GM12864 (cell line): ENCODE results near the gene ERICH6B.
"Not testable (repeated sequence)": the region's sequence is repeated elsewhere in the genome, so short reads cannot be mapped to it uniquely, and the experiment has no call there.

ENCODE experiments used
- DNase-seq: peaks from one replicate; pipeline ENCODE4 v3.0.0-alpha.2; 2011; ENCODE audit warnings: low read depth
- H3K4me3 ChIP-seq: 2 replicates; pipeline ENCODE4 v1.5.1; 2011; ENCODE audit warnings: mild to moderate bottlenecking, low read depth, low read length, control low read depth
- TF ChIP-seq, protein P1 (sequence below): IDR thresholded peaks from 2 replicates; pipeline ENCODE4 v1.5.1; 2011; ENCODE audit warnings: low read depth, mild to moderate bottlenecking, moderate library complexity, low read length, control low read depth, inconsistent platforms; ENCODE audit errors: missing control alignments

Gene ERICH6B

DNA sequence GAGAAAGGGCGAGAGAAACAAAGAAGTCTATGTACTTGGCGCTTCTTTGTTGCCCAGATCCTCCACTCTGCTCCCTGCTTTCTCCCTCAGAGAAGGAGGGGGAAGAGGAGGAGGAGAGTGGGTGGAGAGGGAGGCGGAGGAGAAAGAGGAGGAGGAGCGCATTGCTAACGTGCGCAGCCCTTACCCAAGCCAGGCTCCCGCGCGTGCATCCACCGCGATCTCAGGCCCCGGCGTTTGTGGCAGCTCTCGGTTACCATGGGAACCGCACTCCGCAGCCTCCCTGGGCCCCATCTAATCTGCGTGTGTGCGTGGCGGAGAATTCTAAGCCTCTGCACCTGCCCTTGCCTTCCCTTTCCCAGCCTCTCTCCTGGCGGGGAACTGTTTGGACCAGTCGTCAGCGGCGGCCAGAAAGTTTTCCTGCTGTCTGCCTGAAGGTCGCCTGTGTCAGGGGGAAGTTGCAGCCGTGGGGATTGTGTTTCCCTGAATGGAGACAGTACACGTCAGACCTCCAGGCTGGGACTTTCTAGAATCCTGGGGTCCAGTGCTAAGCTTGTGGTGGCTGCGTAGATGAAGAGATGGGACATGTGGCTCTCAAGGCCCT lies at the start of gene ERICH6B:
ERICH6B (minus strand) TSS at position 239 of the 601 bp plus-strand sequence. CDS start 18,734 bp downstream, outside the sequence.
- H3K4me3 ChIP-seq: no peak within 1 kb of the TSS
- TF ChIP-seq, protein P1, sequence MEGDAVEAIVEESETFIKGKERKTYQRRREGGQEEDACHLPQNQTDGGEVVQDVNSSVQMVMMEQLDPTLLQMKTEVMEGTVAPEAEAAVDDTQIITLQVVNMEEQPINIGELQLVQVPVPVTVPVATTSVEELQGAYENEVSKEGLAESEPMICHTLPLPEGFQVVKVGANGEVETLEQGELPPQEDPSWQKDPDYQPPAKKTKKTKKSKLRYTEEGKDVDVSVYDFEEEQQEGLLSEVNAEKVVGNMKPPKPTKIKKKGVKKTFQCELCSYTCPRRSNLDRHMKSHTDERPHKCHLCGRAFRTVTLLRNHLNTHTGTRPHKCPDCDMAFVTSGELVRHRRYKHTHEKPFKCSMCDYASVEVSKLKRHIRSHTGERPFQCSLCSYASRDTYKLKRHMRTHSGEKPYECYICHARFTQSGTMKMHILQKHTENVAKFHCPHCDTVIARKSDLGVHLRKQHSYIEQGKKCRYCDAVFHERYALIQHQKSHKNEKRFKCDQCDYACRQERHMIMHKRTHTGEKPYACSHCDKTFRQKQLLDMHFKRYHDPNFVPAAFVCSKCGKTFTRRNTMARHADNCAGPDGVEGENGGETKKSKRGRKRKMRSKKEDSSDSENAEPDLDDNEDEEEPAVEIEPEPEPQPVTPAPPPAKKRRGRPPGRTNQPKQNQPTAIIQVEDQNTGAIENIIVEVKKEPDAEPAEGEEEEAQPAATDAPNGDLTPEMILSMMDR: no peak
- no peak for DNase-seq

DNA sequence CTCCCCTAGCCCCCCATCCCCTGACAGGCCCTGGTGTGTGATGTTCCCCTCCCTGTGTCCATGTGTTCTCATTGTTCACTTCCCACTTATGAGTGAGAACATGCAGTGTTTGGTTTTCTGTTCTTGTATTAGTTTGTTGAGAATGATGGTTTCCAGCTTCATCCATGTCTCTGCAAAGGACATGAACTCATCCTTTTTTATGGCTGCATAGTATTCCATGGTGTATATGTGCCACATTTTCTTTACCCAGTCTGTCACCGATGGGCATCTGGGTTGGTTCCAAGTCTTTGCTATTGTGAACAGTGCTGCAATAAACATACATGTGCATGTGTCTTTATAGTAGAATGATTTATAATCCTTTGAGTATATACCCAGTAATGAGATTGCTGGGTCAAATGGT lies 47.4 kb upstream of the ERICH6B start:
- H3K4me3 ChIP-seq, DNase-seq: not testable (repeated sequence)

DNA sequence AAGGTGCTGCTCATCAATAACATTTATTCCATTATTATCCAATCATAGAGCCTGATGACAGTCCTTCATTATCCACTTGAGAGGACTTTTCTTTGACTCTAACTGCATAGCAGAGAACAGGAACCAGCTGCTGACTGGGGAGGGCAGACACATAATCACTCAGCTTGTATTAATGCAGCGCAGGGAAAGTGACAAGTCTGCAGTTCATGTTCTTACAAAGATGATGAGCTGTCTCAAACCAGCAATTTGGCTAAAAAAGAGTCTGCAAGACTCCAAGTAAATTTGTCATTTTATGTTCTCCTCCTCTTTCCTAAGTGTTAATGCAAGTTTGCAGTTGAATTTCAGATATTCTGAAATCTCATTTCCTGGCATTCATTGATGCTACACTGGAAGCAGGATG lies 46.6 kb upstream of the ERICH6B start:
- no peak for DNase-seq
- no peak overlapping the region for H3K4me3 ChIP-seq
- TF ChIP-seq, protein P1: no peak

DNA sequence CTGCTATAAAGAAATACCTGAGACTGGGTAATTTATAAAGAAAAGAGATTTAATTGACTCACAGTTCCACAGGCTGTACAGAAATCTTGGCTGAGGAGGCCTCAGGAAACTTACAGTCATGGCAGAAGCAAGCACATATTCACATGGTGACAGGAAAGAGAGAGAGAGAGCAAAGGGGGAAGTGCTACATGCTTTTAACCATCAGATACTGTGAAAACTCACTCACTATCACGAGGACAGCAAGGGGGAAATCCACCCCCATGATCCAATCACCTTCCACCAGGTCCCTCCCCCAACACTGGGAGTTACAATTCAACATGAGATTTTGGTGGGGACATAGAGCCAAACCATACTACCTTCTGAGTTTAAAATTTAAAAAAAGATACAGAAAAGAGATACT lies 44.9 kb upstream of the ERICH6B start:
- peak; percentile 12 for DNase-seq
- not testable (repeated sequence) for H3K4me3 ChIP-seq

DNA sequence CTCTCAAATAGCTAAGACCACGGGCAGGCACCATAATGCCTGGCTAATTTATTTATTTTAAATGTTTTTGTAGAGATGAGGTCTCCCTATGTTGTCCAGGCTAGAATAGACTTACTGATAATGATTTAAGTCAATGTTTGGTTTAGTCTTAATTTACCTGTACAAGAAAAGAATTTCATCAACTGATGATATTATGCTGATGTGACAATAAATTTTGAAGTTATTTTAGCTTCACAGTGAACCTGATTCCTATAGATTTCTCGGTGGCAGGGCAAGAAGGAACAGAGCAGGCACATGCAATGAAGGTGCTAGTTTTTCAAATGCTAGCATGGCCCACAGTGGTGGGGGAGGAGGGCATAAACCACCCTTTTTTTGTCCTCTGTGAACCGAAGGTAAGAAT lies 44.0 kb upstream of the ERICH6B start:
- no peak overlapping the region for H3K4me3 ChIP-seq
- TF ChIP-seq, protein P1: no peak
- DNase-seq: no peak

DNA sequence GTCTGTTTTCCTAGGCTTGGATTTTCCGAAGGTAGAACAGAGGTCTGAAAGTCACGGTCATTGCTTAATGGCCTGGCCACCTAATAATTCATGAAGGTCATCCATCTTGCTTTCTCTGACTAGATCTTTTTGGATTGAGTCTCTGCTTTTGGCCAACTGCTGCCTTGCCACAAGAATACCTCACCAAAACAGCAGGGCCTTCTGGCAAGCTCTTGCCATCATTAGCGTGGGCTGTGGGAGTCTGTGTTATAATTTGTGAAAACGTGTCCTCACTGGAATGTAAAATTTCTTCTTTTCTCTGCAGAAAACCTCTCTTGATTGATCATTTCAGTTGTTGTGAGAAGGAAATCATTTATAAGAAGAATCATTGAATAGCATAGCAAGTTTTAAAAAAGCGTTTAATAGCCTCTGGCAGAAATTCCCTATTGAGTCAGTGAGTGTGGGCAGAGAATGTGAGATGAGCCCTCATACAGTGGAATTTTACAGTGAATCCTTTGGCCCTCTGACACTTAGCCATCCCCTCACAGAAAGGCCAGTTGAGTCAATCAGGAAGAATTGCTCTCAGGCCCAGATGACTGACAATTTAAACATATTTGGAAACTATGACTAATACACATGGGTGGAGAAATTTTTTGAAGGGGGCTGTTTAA lies 43.2 kb upstream of the ERICH6B start:
- no peak overlapping the region for H3K4me3 ChIP-seq
- TF ChIP-seq, protein P1: no peak
- no peak for DNase-seq

DNA sequence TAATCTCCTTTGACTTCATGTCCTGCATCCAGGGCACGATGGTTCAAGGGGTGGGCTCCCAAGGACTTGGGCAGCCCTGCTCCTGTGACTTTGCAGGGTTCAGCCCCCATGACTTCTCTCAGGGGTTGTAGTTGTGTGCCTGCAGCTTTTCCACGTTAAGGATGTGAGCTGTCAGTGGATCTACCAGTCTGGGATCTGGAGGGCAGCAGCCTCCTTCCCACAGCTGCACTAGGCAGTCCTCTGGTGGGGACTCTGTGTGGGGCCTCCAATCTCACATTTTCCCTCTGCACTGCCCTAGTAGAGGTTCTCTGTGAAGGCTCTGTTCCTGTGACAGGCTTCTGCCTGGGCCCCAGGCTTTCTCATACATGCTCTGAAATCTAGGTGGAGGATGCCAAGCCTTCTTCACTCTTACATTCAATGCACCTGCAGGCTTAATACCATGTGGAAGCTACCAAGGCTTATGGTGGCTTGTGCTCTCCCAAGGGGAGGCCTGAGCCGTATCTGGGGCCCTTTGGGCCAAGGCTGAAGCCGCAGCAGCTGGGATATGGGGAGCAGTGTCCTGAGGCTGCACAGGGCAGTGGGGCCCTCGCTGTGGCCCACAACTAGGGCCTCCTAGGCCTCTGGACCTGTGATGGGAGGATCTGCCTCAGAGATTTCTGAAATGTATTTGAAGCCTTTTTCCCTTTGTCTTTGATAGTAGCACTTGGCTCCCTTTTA lies 39.3 kb upstream of the ERICH6B start:
- TF ChIP-seq, protein P1: no peak

DNA sequence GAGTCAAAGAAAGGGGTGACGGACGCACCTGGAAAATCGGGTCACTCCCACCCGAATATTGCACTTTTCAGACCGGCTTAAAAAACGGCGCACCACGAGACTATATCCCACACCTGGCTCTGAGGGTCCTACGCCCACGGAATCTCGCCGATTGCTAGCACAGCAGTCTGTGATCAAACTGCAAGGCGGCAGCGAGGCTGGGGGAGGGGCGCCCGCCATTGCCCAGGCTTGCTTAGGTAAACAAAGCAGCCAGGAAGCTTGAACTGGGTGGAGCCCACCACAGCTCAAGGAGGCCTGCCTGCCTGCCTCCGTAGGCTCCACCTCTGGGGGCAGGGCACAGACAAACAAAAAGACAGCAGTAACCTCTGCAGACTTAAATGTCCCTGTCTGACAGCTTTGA lies 29.7 kb upstream of the ERICH6B start:
- H3K4me3 ChIP-seq, DNase-seq: not testable (repeated sequence)

More for the DNA sequence above, 39.3 kb upstream of the ERICH6B start:
- no peak for DNase-seq
- H3K4me3 ChIP-seq: no peak overlapping the region

DNA sequence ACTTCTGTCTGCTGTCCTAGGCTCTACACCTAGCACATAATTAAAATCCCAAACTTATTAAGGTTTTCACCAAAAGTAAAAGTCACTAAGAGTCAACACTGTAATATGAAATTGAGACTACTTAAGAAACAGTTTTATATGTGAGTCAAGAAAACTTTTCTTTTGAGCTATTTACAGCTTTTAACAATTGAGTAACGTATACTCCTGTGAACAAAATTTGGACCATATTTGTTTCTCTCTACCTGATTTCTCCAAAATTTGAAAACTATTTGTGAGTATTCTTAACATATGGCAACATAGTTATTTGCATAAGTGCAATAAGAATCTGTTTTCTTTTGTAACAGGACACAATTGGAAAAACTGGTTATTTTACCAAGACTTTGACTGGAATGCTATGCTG lies 26.6 kb upstream of the ERICH6B start:
- not testable (repeated sequence) for DNase-seq

DNA sequence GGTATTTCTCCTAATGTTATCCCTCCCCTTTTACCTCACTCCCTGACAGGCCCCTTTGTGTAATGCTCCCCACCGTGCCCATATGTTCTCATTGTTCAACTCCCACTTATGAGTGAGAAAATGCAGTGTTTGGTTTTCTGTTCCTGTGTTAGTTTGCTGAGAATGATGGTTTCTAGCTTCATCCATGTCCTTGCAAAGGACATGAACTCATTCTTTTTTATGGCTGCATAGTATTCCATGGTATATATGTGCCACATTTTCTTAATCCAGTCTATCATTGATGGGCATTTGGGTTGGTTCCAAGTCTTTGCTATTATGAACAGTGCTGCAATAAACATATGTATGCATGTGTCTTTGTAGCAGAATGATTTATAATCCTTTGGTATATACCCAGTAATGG lies 19.8 kb upstream of the ERICH6B start:
- not testable (repeated sequence) for H3K4me3 ChIP-seq, DNase-seq

More for the DNA sequence above, 26.6 kb upstream of the ERICH6B start:
- not testable (repeated sequence) for H3K4me3 ChIP-seq
